ENCODE results near the gene DCST2. TPM values are rescaled to one million over a fixed set of nuclear protein-coding genes. Genes with fewer than 3 reads are reported as not detected.
A peak's percentile ranks its signal among the peaks of the same experiment; 100 is the strongest.

Gene DCST2
- polyA plus RNA-seq, 3 donors = 2.6 TPM; not detected in 2

GRCh38 chr1:155042789-155043188 lies 9.2 kb upstream of the DCST2 start:
- Histone ChIP-seq H3K4me2 (replicated peaks; ENCODE audit: extremely low read depth, low read length, poor library complexity, severe bottlenecking) (no peak overlapping the region), H3K27ac (ENCODE audit: low read depth in 1 of 2, low read length in 2 of 2) (no peak overlapping the region), H3K4me3 (replicated peaks in 1 of 3; ENCODE audit: low read depth in 2 of 3, low read length in 3 of 3) (no peak overlapping the region), H2AFZ (ENCODE audit: insufficient read depth, low read depth, low read length, poor library complexity, severe bottlenecking) (no peak overlapping the region), H4K20me1 (ENCODE audit: insufficient read depth, low read length) (no peaks in the 10 kb centered on the region), H3K4me1 (ENCODE audit: control insufficient read depth in 1 of 2, insufficient read depth in 2 of 2, low read length in 2 of 2) (peaks cover 13 to 20% of the 10 kb centered on the region in 2 donors), H3K9ac (ENCODE audit: insufficient read depth, low read length, poor library complexity, severe bottlenecking) (no peak overlapping the region), H3K36me3 (replicated peaks in 1 of 2; ENCODE audit: control insufficient read depth in 1 of 2, insufficient read depth in 2 of 2, low read length in 2 of 2) (no peaks in the 10 kb centered on the region), H3K79me2 (ENCODE audit: insufficient read depth, low read length) (no peaks in the 10 kb centered on the region), H3K27me3 (ENCODE audit: control insufficient read depth in 2 of 2, insufficient read depth in 2 of 2, low read length in 2 of 2) (no peaks in the 10 kb centered on the region), H3K9me3 (replicated peaks in 1 of 2; ENCODE audit: control insufficient read depth in 1 of 2, insufficient read depth in 1 of 2, low read length in 2 of 2) (no peaks in the 10 kb centered on the region)
- Mint-ChIP-seq H3K27me3 (ENCODE audit: low read depth in 3 of 3) (peaks cover 8 to 15% (median 14%) of the 10 kb centered on the region in 3 donors), H3K9me3 (peaks cover 0 to 1% (median 0%) of the 10 kb centered on the region in 7 donors), H3K27ac (no peak overlapping the region), H3K4me1 (peaks cover 21% of the 10 kb centered on the region), H3K4me3 (no peak overlapping the region), H3K36me3 (no peaks in the 10 kb centered on the region)
- intact Hi-C loops (cut with micrococcal nuclease) = no loop called here
- DNase-seq = no peak
- 90% methylated on average over 4 of the region's 5 CpGs for WGBS (ENCODE audit: insufficient coverage)
- no peak for TF ChIP-seq CTCF (IDR thresholded peaks at IDR 0.05)

GRCh38 chr1:155040358-155041093 lies 6.9 kb upstream of the DCST2 start:
- H3K27ac ChIP-seq (ENCODE audit: low read depth in 1 of 2, low read length in 2 of 2) = no peak overlapping the region
- no peaks in the 10 kb centered on the region for H3K36me3 Mint-ChIP-seq
- DNase-seq = no peak
- peaks cover 29 to 37% of the 10 kb centered on the region in 2 donors for H3K4me1 ChIP-seq (ENCODE audit: control insufficient read depth in 1 of 2, insufficient read depth in 2 of 2, low read length in 2 of 2)
- H3K27me3 Mint-ChIP-seq (ENCODE audit: low read depth in 3 of 3) = peaks cover 6 to 17% (median 12%) of the 10 kb centered on the region in 3 donors
- H4K20me1 ChIP-seq (ENCODE audit: insufficient read depth, low read length) = no peaks in the 10 kb centered on the region
- no peaks in the 10 kb centered on the region for H3K79me2 ChIP-seq (ENCODE audit: insufficient read depth, low read length)
- no peak overlapping the region for H3K4me3 Mint-ChIP-seq
- H3K9me3 ChIP-seq (replicated peaks in 1 of 2; ENCODE audit: control insufficient read depth in 1 of 2, insufficient read depth in 1 of 2, low read length in 2 of 2) = no peaks in the 10 kb centered on the region
- 97% methylated on average over 12 of the region's 14 CpGs for WGBS (ENCODE audit: insufficient coverage)
- H3K4me1 Mint-ChIP-seq = peaks cover 39% of the 10 kb centered on the region
- no peaks in the 10 kb centered on the region for H3K36me3 ChIP-seq (replicated peaks in 1 of 2; ENCODE audit: control insufficient read depth in 1 of 2, insufficient read depth in 2 of 2, low read length in 2 of 2)
- no peak overlapping the region for H2AFZ ChIP-seq (ENCODE audit: insufficient read depth, low read depth, low read length, poor library complexity, severe bottlenecking)
- no peak overlapping the region for H3K4me3 ChIP-seq (replicated peaks in 1 of 3; ENCODE audit: low read depth in 2 of 3, low read length in 3 of 3)
- no peak for TF ChIP-seq CTCF (IDR thresholded peaks at IDR 0.05)
- peaks cover 0 to 3% (median 0%) of the 10 kb centered on the region in 7 donors for H3K9me3 Mint-ChIP-seq
- H3K9ac ChIP-seq (ENCODE audit: insufficient read depth, low read length, poor library complexity, severe bottlenecking) = no peak overlapping the region
- no peak overlapping the region for H3K4me2 ChIP-seq (replicated peaks; ENCODE audit: extremely low read depth, low read length, poor library complexity, severe bottlenecking)
- H3K27me3 ChIP-seq (ENCODE audit: control insufficient read depth in 2 of 2, insufficient read depth in 2 of 2, low read length in 2 of 2) = no peaks in the 10 kb centered on the region
- intact Hi-C loops (cut with micrococcal nuclease) = no loop called here
- H3K27ac Mint-ChIP-seq = peak overlapping the region in 2 of 7 donors; percentile 1 to 32
